ES-I3 (cell line): ENCODE measurements around the gene ASRGL1.
"Not testable (repeated sequence)": the region's sequence is repeated elsewhere in the genome, so short reads cannot be mapped to it uniquely, and the experiment has no call there.

Source experiments
- H3K36me3 ChIP-seq: 2 replicates; pipeline ENCODE4 v1.6.1; 2013; ENCODE audit warnings: mild to moderate bottlenecking, low read length, control low read depth, moderate library complexity; ENCODE audit not compliant: insufficient read depth
- H3K4me1 ChIP-seq: 2 replicates; pipeline ENCODE4 v1.6.1; 2013; ENCODE audit warnings: mild to moderate bottlenecking, control low read depth, low read length; ENCODE audit not compliant: insufficient read depth
- H3K9ac ChIP-seq: 2 replicates; pipeline ENCODE4 v1.6.1; 2013; ENCODE audit warnings: low read depth, mild to moderate bottlenecking, low read length, moderate library complexity
- H3K9me3 ChIP-seq: 2 replicates; pipeline ENCODE4 v1.6.1; 2013; ENCODE audit warnings: mild to moderate bottlenecking, low read length, moderate library complexity; ENCODE audit not compliant: control insufficient read depth, insufficient read depth

Gene ASRGL1

DNA sequence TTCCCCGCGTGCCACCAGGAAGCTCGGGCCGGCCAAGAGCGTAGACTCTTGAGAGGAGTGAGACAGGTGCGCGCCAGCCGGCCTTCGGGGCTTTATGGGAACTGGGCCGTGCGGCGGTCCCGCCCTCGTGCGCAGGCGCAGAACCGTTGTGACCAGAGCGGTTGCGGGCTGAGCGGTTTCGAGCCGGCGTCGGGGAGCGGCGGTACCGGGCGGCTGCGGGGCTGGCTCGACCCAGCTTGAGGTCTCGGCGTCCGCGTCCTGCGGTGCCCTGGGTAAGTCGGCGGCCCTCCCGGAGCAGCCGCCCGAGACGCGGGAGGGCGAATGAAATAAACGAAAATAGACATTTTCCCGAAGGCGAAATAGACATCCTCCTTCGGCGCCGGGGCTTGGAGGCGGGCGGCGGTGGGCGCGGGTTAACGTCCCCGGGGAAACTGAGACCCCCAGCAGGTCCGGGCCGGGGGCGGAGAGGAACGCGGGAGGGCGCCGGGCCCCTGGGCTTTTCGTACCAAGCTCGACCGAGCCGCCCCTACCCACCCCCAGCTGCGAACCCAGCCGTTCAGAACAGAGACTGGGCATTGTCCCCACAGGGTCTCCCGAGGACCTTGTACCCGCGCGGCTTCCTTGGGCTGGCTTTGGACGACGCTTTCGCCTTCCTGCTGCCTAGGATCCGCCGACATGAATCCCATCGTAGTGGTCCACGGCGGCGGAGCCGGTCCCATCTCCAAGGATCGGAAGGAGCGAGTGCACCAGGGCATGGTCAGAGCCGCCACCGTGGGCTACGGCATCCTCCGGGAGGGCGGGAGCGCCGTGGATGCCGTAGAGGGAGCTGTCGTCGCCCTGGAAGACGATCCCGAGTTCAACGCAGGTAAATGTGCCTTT lies at the start of gene ASRGL1:
TSS of gene ASRGL1 (plus strand) at position 146 of the 879 bp plus-strand sequence. CDS start at position 676, 530 bp downstream.
- H3K9ac ChIP-seq = peak within 1 kb of the TSS; percentile 85
- H3K9me3 ChIP-seq = no peaks in the 10 kb centered on the region
- 0 out of 2 replicates have a peak, but pooled peaks cover 4% of the 10 kb centered on the region for H3K36me3 ChIP-seq
- H3K4me1 ChIP-seq = peaks cover 5% of the 10 kb centered on the region; the same call in 1 of the 2 replicates

GRCh38 chr11:62295504-62295903 lies 41.7 kb upstream of the ASRGL1 start:
- no peaks in the 10 kb centered on the region for H3K9me3 ChIP-seq
- H3K36me3 ChIP-seq = no peaks in the 10 kb centered on the region
- no peaks in the 10 kb centered on the region for H3K4me1 ChIP-seq
- H3K9ac ChIP-seq = no peak overlapping the region

DNA sequence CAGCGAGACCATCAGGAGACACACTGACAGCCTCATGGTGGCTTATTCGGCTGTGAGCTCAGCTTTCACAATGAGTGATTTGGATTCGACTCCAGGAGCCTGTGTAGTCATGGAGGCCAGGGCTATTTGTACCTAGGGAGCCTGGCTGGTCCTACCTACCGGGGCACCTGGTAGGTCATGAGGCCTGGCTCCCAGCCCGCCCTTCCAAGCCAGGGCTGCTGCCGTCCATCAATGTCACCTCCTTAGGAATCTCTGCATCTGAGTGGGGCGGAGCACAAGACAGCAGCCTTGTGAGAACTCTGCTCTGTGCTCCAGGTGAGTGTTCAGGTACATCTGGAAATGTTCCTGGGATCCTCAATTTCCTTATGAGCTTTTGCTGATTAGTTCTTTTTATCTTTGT lies 38.3 kb upstream of the ASRGL1 start, which contains the start of gene SCGB1D4:
TSS of gene SCGB1D4 (minus strand) at position 101 of the 400 bp plus-strand sequence. CDS start at position 36, 65 bp downstream.
- Histone ChIP-seq H3K9ac (no peak within 1 kb of the TSS), H3K36me3 (no peaks in the 10 kb centered on the region)

GRCh38 chr11:62306227-62306626 lies 31.0 kb upstream of the ASRGL1 start:
- Histone ChIP-seq H3K4me1 (no peaks in the 10 kb centered on the region; the same call in 1 of the 2 replicates), H3K9ac (no peak overlapping the region), H3K36me3 (no peaks in the 10 kb centered on the region), H3K9me3 (no peaks in the 10 kb centered on the region; the same call in 1 of the 2 replicates)

More for the DNA sequence above, 38.3 kb upstream of the ASRGL1 start, which contains the start of gene SCGB1D4:
- no peaks in the 10 kb centered on the region for H3K4me1 ChIP-seq
- no peaks in the 10 kb centered on the region for H3K9me3 ChIP-seq

GRCh38 chr11:62307950-62308349 lies 29.3 kb upstream of the ASRGL1 start:
- no peaks in the 10 kb centered on the region for H3K36me3 ChIP-seq
- no peaks in the 10 kb centered on the region; the same call in 1 of the 2 replicates for H3K4me1 ChIP-seq
- no peak overlapping the region for H3K9ac ChIP-seq
- H3K9me3 ChIP-seq = no peaks in the 10 kb centered on the region; the same call in 1 of the 2 replicates

GRCh38 chr11:62309991-62310390 lies 27.3 kb upstream of the ASRGL1 start:
- Histone ChIP-seq H3K36me3 (no peaks in the 10 kb centered on the region), H3K9me3 (no peaks in the 10 kb centered on the region; the same call in 1 of the 2 replicates), H3K9ac (no peak overlapping the region), H3K4me1 (no peaks in the 10 kb centered on the region; the same call in 1 of the 2 replicates)

DNA sequence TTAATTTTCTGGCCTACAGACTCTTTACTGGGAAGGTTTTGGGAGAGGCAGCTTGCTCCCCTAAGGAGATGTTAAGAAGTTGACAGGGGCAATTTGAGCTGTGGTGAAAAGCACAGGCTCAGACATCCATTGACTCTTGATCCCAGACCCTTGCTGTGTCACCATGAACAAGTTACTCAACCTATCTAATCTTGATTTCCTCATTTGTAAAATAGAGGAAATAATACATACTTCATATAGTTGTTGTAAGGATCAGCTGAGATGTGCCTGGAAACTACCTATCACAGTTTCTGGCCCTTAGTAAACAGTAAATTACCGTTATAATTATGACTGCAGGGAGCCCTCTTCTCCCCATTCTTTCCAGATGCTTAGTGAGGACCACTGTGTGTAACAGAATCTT lies 21.8 kb upstream of the ASRGL1 start:
- H3K4me1 ChIP-seq = no peaks in the 10 kb centered on the region; the same call in 1 of the 2 replicates
- no peaks in the 10 kb centered on the region for H3K9me3 ChIP-seq
- no peaks in the 10 kb centered on the region for H3K36me3 ChIP-seq
- H3K9ac ChIP-seq = no peak overlapping the region

- H3K9ac ChIP-seq = no peak overlapping the region
- no peaks in the 10 kb centered on the region for H3K36me3 ChIP-seq
- H3K9me3 ChIP-seq = no peaks in the 10 kb centered on the region
- H3K4me1 ChIP-seq = no peaks in the 10 kb centered on the region
Measured at GRCh38 chr11:62322524-62322923, 14.7 kb upstream of the ASRGL1 start.

GRCh38 chr11:62324731-62325556 lies 12.3 kb upstream of the ASRGL1 start:
- no peak overlapping the region for H3K9ac ChIP-seq
- H3K4me1 ChIP-seq = no peaks in the 10 kb centered on the region
- H3K36me3 ChIP-seq = no peaks in the 10 kb centered on the region

GRCh38 chr11:62325781-62326180 lies 11.5 kb upstream of the ASRGL1 start:
- H3K36me3 ChIP-seq, H3K4me1 ChIP-seq, H3K9me3 ChIP-seq, H3K9ac ChIP-seq: not testable (repeated sequence)

More at GRCh38 chr11:62324731-62325556, 12.3 kb upstream of the ASRGL1 start:
- no peaks in the 10 kb centered on the region for H3K9me3 ChIP-seq

- not testable (repeated sequence) for H3K9ac ChIP-seq, H3K4me1 ChIP-seq, H3K36me3 ChIP-seq, H3K9me3 ChIP-seq
Measured at GRCh38 chr11:62326719-62327118, 10.5 kb upstream of the ASRGL1 start.

DNA sequence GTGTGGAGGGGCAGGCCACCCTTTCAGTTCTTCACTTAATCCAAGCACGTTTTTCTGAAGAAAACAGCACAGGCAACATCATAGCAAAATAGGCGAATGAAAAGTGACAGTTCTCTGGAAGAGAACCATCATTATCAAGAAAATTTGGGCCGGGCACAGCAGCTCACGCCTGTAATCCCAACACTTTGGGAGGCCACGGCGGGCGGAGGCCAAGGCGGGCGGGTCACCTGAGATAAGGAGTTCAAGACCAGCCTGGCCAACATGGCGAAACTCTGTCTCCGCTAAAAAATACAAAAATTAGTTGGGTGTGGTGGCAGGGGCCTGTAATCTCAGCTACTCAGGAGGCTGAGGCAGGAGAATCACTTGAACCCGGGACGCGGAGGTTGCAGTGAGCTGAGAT lies 9.7 kb upstream of the ASRGL1 start:
- H3K9me3 ChIP-seq, H3K9ac ChIP-seq, H3K36me3 ChIP-seq, H3K4me1 ChIP-seq: not testable (repeated sequence)

DNA sequence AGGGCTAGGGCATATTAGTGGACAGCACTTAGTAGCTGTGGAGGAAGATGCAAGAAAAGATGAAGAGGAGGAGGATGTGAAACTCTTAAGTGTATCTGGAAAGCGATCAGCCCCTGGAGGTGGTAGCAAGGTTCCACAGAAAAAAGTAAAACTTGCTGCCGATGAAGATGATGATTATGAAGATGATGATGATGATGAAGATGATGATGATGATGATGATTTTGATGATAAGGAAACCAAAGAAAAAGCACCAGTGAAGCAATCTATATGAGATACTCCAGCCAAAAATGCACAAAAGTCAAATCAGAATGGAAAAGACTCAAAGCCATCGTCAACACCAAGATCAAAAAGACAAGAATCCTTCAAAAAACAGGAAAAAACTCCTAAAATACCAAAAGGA lies 6.0 kb upstream of the ASRGL1 start:
- not testable (repeated sequence) for H3K4me1 ChIP-seq, H3K9ac ChIP-seq, H3K9me3 ChIP-seq, H3K36me3 ChIP-seq

DNA sequence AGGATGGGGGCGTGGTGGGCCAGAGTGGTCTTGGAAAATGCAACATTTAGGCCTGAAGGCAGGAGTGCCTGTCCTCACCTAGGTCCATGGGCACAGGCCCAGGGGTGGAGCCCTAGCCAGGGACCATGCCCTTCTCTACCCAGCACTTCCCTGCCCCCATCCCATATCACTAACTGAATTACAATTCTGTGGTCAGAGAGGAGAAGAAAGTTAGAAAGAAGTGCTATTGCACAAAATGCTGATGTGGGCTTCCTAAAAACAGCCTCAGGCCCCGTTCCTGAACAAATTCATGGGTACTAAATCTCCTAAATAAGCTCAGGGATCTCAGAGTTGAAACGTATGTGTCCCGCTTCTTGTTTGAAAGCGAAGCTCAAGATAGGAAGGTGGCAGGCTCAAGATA lies 3.5 kb upstream of the ASRGL1 start:
- Histone ChIP-seq H3K36me3 (no peaks in the 10 kb centered on the region), H3K9me3 (no peaks in the 10 kb centered on the region), H3K9ac (no peak overlapping the region), H3K4me1 (no peaks in the 10 kb centered on the region)
